ENCODE measurements around the gene FRMD1. TPM values are rescaled to one million over a fixed set of nuclear protein-coding genes. Genes with fewer than 3 reads are reported as not detected.

The FRMD1 gene
- polyA plus RNA-seq, 3 donors, result not detected

GRCh38 chr6:168035661-168036545 is 43.1 kb downstream of the FRMD1 start:
- H3K4me3 ChIP-seq (replicated peaks in 1 of 3; ENCODE audit: low read depth in 2 of 3, low read length in 3 of 3), result no peak overlapping the region

More at GRCh38 chr6:168035661-168036545, 43.1 kb downstream of the FRMD1 start:
- H3K79me2 ChIP-seq (ENCODE audit: insufficient read depth, low read length), result no peaks in the 10 kb centered on the region
- no peak for DNase-seq
- peaks cover 3 to 8% of the 10 kb centered on the region in 2 donors for H3K27me3 ChIP-seq (ENCODE audit: control insufficient read depth in 2 of 2, insufficient read depth in 2 of 2, low read length in 2 of 2)
- H3K4me2 ChIP-seq (replicated peaks; ENCODE audit: extremely low read depth, low read length, poor library complexity, severe bottlenecking), result no peak overlapping the region
- H3K27ac ChIP-seq (ENCODE audit: low read depth in 1 of 2, low read length in 2 of 2), result no peak overlapping the region
- no peak overlapping the region for H2AFZ ChIP-seq (ENCODE audit: insufficient read depth, low read depth, low read length, poor library complexity, severe bottlenecking)
- peak overlapping the region in 1 of 7 donors; percentile 75 for H3K27ac Mint-ChIP-seq
- H3K36me3 ChIP-seq (replicated peaks in 1 of 2; ENCODE audit: control insufficient read depth in 1 of 2, insufficient read depth in 2 of 2, low read length in 2 of 2), result no peaks in the 10 kb centered on the region
- peaks cover 56 to 69% of the 10 kb centered on the region in 2 donors for H3K9me3 ChIP-seq (replicated peaks in 1 of 2; ENCODE audit: control insufficient read depth in 1 of 2, insufficient read depth in 1 of 2, low read length in 2 of 2)
- H3K4me1 Mint-ChIP-seq, result no peaks in the 10 kb centered on the region
- H4K20me1 ChIP-seq (ENCODE audit: insufficient read depth, low read length), result no peaks in the 10 kb centered on the region
- peaks cover 18 to 33% (median 27%) of the 10 kb centered on the region in 3 donors for H3K27me3 Mint-ChIP-seq (ENCODE audit: low read depth in 3 of 3)
- H3K4me1 ChIP-seq (ENCODE audit: control insufficient read depth in 1 of 2, insufficient read depth in 2 of 2, low read length in 2 of 2), result no peaks in the 10 kb centered on the region
- intact Hi-C loops (cut with micrococcal nuclease), result no loop called here
- peaks cover 24 to 70% (median 55%) of the 10 kb centered on the region in 7 donors for H3K9me3 Mint-ChIP-seq
- WGBS (ENCODE audit: insufficient coverage), result 53% methylated on average over 16 of the region's 29 CpGs
- H3K4me3 Mint-ChIP-seq, result peak overlapping the region in 1 of 2 donors; percentile 54
- TF ChIP-seq CTCF (IDR thresholded peaks at IDR 0.05), result no peak
- peaks cover 3 to 4% of the 10 kb centered on the region in 2 donors for H3K36me3 Mint-ChIP-seq
- no peak overlapping the region for H3K9ac ChIP-seq (ENCODE audit: insufficient read depth, low read length, poor library complexity, severe bottlenecking)

Data from CD14-positive monocyte (primary cell).